Esophagus muscularis mucosa (tissue), 4 donors: ENCODE results near the gene GAS2L1. TPM values are rescaled to one million over a fixed set of nuclear protein-coding genes. Genes with fewer than 3 reads are reported as not detected.

Source experiments
- DNase-seq: peaks from one replicate; pipeline ENCODE4 v3.0.0-alpha.2; 2017; ENCODE audit errors: extremely low spot score
- H3K27ac ChIP-seq, 4 donors: fragments of 200-600 bp; sonication (generic); replicated peaks in 1 of 4; 1 replicate in 3 of 4; 2 replicates in 1 of 4; pipeline ENCODE4 v1.5.1; 2016 to 2019; ENCODE audit warnings: mild to moderate bottlenecking in 1 of 4
- H3K27me3 ChIP-seq, 4 donors: fragments of 200-600 bp; sonication (generic); one replicate each; pipeline versions ENCODE4 v1.5.1 to v1.6.0; 2016 to 2019
- H3K36me3 ChIP-seq, 4 donors: fragments of 200-600 bp; sonication (generic); one replicate each; pipeline ENCODE4 v1.5.1; 2016 to 2019
- H3K4me1 ChIP-seq, 4 donors: fragments of 200-600 bp; sonication (generic); one replicate each; pipeline ENCODE4 v1.5.1; 2016 to 2019
- H3K4me3 ChIP-seq, 4 donors: fragments of 200-600 bp; sonication (generic); 1 replicate in 2 of 4; 2 replicates in 2 of 4; pipeline ENCODE4 v1.5.1; 2016 to 2019; ENCODE audit warnings: mild to moderate bottlenecking in 4 of 4, moderate library complexity in 1 of 4
- H3K9me3 ChIP-seq, 4 donors: fragments of 200-600 bp; sonication (generic); 1 replicate in 3 of 4; 2 replicates in 1 of 4; pipeline ENCODE4 v1.5.1; 2016 to 2019
- EP300 ChIP-seq: sonication (generic); formaldehyde crosslinking; IDR thresholded peaks from one replicate; pipeline ENCODE4 v1.6.1; 2017; ENCODE audit warnings: antibody characterized with exemption
- POLR2A ChIP-seq: fragments of 450-650 bp; IDR thresholded peaks from one replicate; pipeline ENCODE4 v1.6.1; 2017; ENCODE audit warnings: antibody characterized with exemption, moderate library complexity, mild to moderate bottlenecking, low read depth
- POLR2AphosphoS5 ChIP-seq, 2 donors: sonication (generic); formaldehyde crosslinking; IDR thresholded peaks; one replicate each; pipeline ENCODE4 v1.6.1; 2017; ENCODE audit warnings: antibody characterized with exemption in 2 of 2
- WGBS: methylation state at CpG from one replicate; pipeline ENCODE4 v1.1.5; 2018; 5-methylcytosine and 5-hydroxymethylcytosine counted together
- intact Hi-C: fragments of 100-400 bp; cut with DNase I; formaldehyde crosslinking; loops from one replicate; pipeline ENCODE4 v1.15.1; 2023
- total RNA-seq, 4 donors: library from RNA; depleted of rRNA; stranded (reverse); fragments of >200 nt; gene quantifications; one replicate each; pipeline versions ENCODE4 v1.1.0 to v1.2.1, GENCODE V29; 2016
- TF ChIP-seq, protein P1 (sequence below), 3 experiments: fragments of 200-600 bp in 2 of 3; fragments of 450-650 bp in 1 of 3; sonication (generic) in 2 of 3; IDR thresholded peaks; one replicate each; pipeline ENCODE4 v1.5.1; 2017 to 2019; ENCODE audit warnings: antibody characterized with exemption in 3 of 3, mild to moderate bottlenecking in 2 of 3, moderate library complexity in 1 of 3

The GAS2L1 gene
- total RNA-seq, 4 donors from 2014 or later, result 25.8 to 63.9 (median 38.8) TPM

DNA sequence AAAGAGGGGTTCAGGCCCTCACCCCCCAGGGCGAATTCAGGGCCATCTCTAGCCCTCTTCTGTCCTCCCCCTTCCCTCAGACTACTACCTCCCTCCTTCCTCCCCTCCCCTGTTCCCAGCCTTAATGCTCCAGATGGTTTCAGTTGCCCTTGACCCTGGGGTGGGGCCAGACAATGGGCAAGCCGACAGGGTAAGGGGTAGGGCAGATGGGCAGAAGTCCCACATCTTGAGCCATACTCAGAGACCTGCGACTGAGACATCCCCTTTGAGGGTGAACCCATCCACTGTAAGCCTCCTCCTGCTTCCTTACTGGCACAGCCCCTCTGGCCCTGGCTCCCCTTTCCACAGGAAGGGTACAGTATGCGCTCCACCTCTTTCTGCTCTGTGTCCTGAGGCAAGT, 40.5 kb upstream of the GAS2L1 start:
- no peak for TF ChIP-seq POLR2AphosphoS5 (IDR thresholded peaks at IDR 0.05)
- no peak for TF ChIP-seq POLR2A

DNA sequence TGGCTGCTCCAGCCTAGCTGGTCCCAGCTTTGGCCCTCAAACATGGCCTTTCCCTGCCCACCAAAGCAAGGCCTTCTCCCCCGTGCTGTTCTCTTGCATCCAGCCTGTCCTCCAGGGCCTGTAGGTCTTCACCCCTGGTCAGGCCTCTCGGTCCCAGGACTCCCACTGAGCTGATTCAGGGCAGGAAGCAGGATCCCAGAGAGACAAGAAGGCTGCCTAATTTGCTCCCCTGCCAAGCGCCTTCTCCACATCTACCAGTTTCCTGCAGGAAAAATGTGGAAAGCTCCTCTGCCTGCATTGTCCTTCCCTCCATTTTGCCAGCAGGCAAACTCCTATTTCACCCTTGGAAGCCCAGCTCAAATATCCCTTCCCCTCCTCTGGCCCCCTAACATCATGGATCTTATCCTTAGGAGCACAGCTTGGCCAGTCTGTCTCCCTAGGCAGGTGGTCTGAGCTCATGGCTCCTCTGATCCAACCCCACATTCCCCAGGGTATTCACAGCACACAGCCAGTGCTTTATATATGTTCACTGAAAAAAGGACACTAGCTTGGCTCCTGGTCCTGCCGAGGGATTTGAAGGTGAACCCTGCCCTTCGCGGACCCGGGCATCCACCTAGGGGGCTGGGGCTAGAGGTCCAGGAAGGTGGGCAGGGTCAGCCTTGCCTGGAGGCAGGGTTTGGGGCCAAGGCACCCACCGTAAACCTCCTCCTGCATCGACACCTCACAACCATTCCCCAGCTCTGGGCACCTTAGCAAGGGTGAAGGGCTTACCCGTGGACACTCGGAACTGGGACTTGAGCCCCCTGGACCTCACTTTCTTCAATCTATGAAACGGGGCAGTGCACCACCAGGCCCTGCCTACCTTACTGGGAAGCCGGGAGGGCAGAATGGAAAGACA, 39.6 kb upstream of the GAS2L1 start:
- Histone ChIP-seq H3K4me1 (peaks cover 35 to 49% (median 45%) of the 10 kb centered on the region in 4 donors), H3K4me3 (peak overlapping the region; percentile 73 to 99 (median 90)), H3K9me3 (no peaks in the 10 kb centered on the region), H3K27me3 (no peaks in the 10 kb centered on the region), H3K27ac (peak overlapping the region; percentile 96 to 100 (median 98)), H3K36me3 (peaks cover 7 to 31% (median 28%) of the 10 kb centered on the region in 4 donors)
- WGBS, result 19% methylated on average over 9 of the region's 13 CpGs
- TF ChIP-seq EP300 (no peak), POLR2A (no peak), POLR2AphosphoS5 (IDR thresholded peaks at IDR 0.05) (no peak)
- TF ChIP-seq, protein P1, sequence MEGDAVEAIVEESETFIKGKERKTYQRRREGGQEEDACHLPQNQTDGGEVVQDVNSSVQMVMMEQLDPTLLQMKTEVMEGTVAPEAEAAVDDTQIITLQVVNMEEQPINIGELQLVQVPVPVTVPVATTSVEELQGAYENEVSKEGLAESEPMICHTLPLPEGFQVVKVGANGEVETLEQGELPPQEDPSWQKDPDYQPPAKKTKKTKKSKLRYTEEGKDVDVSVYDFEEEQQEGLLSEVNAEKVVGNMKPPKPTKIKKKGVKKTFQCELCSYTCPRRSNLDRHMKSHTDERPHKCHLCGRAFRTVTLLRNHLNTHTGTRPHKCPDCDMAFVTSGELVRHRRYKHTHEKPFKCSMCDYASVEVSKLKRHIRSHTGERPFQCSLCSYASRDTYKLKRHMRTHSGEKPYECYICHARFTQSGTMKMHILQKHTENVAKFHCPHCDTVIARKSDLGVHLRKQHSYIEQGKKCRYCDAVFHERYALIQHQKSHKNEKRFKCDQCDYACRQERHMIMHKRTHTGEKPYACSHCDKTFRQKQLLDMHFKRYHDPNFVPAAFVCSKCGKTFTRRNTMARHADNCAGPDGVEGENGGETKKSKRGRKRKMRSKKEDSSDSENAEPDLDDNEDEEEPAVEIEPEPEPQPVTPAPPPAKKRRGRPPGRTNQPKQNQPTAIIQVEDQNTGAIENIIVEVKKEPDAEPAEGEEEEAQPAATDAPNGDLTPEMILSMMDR (IDR thresholded peaks at IDR 0.05), result no peak
- no peak for DNase-seq
- intact Hi-C loops, result no loop called here

More for the DNA sequence above, 40.5 kb upstream of the GAS2L1 start:
- Histone ChIP-seq H3K36me3 (peaks cover 7 to 31% (median 29%) of the 10 kb centered on the region in 4 donors), H3K4me3 (no peak overlapping the region), H3K4me1 (peaks cover 26 to 40% (median 37%) of the 10 kb centered on the region in 4 donors), H3K27ac (peak overlapping the region in 2 of 4 donors; percentile 25 to 100), H3K9me3 (no peaks in the 10 kb centered on the region), H3K27me3 (no peaks in the 10 kb centered on the region)
- DNase-seq, result no peak
- intact Hi-C loops, result no loop called here
- WGBS, result 63% methylated on average over 4 of the region's 4 CpGs

DNA sequence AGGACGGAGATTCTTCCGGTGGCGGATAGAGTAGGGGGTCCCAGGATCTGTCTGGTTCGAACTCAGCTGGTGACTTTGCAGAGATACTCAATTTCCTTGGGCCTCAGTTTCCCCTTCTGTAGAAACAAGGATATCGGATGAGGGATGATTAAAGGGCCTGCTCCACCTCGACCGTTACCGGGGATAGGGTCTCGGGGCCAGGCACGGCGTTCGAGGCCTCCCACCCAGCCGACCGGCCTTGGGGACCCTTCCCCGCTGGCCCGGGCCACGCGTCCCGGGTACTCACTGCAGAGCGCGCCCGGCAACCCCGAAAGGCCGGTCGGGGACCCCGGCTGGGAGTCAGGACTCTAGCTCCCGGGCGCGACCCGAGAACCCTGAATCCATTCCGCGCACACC, 39.0 kb upstream of the GAS2L1 start:
- peak overlapping the region; percentile 96 to 100 (median 98) for H3K27ac ChIP-seq
- WGBS, result 0% methylated on average over 13 of the region's 32 CpGs
- no peak for DNase-seq
- intact Hi-C loops, result no loop called here
- H3K4me1 ChIP-seq, result peaks cover 41 to 55% (median 52%) of the 10 kb centered on the region in 4 donors
- H3K9me3 ChIP-seq, result no peaks in the 10 kb centered on the region
- peak; percentile 26 for TF ChIP-seq POLR2A
- TF ChIP-seq, protein P1 (IDR thresholded peaks at IDR 0.05), result no peak
- no peaks in the 10 kb centered on the region for H3K27me3 ChIP-seq
- peak overlapping the region; percentile 73 to 99 (median 90) for H3K4me3 ChIP-seq
- H3K36me3 ChIP-seq, result peaks cover 7 to 35% (median 32%) of the 10 kb centered on the region in 4 donors

DNA sequence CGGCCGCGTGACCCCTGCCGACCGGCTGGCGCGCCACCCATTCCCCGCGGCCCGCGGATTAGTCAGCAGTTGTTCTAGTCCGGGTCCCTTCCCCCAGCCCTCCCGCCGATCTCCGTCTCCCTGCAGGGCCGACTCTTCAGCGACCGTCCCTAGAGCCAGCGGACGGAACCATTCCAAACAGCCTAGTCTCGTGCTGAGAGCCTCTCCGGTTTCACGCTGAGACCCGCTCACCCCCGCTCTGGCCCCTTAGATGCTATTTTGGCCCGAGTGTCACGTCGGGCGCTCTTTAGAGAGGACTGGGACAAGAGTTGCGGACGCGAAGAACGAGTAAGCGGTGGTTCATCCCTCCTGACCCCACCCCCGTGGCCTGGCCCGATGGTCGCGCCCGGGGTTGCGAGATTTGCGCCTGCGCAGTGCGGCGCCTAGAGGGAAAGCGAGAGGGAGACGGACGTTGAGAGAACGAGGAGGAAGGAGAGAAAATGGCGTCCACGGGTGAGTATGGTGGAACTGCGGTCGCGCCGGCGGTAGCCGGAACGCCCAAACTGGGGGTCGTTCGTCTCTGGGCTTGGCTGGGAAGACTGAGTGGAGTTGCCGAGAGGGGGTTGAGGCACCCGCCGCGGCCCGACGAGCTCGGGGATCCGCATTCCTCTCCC, 38.5 kb upstream of the GAS2L1 start, which contains the start of the genes EWSR1 and RHBDD3:
Gene EWSR1 (plus strand): TSS at position 411 of the 653 bp plus-strand sequence. CDS start 69 bp downstream, at position 480.
Gene RHBDD3 (minus strand): TSS at position 124 of the 653 bp plus-strand sequence. CDS start 2,355 bp downstream, outside the sequence.
- intact Hi-C loops, result loop anchor here (2.0 kb wide), 1 partner anchor 39 kb away; the partner anchor contains the start of gene GAS2L1
- H3K4me3 ChIP-seq, result peak within 1 kb of the TSS; percentile 73 to 99 (median 90)
- H3K36me3 ChIP-seq, result peaks cover 10 to 41% (median 37%) of the 10 kb centered on the region in 4 donors
- no peaks in the 10 kb centered on the region for H3K27me3 ChIP-seq
- peak; percentile 98 for DNase-seq
- TF ChIP-seq EP300, result no peak
- peak; percentile 74 for TF ChIP-seq POLR2A
- TF ChIP-seq, protein P1 (IDR thresholded peaks at IDR 0.05), result peak in 1 of 3 experiments; percentile 17
- TF ChIP-seq POLR2AphosphoS5 (IDR thresholded peaks at IDR 0.05), result peak; percentile 94 to 96
- H3K9me3 ChIP-seq, result no peaks in the 10 kb centered on the region
- H3K27ac ChIP-seq, result peak within 1 kb of the TSS; percentile 96 to 100 (median 98)
- peaks cover 47 to 60% (median 57%) of the 10 kb centered on the region in 4 donors for H3K4me1 ChIP-seq
- WGBS, result 0% methylated on average over 50 of the region's 67 CpGs
